HCT116 (cell line): ENCODE data around the gene PTPRC. TPM values are rescaled to one million over a fixed set of nuclear protein-coding genes. Genes with fewer than 3 reads are reported as not detected.

ENCODE experiments used
- ATAC-seq: fragments of 200-7000 bp; cut with Tn5 transposase; 2 replicates; pipeline ENCODE4 v1.9.1; 2020; ENCODE audit warnings: mild to moderate bottlenecking, moderate library complexity
- BruUV-seq: library from RNA; stranded (reverse); fragments of 400-500 nt; replicated peaks from 2 replicates; lab custom pipeline; 2021; lab: Mats Ljungman, UMichigan
- CTCF ChIA-PET: fragments of 300-600 bp; sonication (Branson Sonifier 250); formaldehyde crosslinking; loops from one replicate; lab custom pipeline; 2021; ENCODE audit warnings: antibody characterized with exemption; lab: Charles Lee
- POLR2A ChIA-PET: fragments of 300-600, 350-600 bp; sonication (Branson Sonifier 250); formaldehyde crosslinking; loops from one replicate; lab custom pipeline; 2021; ENCODE audit warnings: antibody characterized with exemption; lab: Charles Lee
- RAD21 ChIA-PET, 2 experiments: fragments of 300-600 bp; sonication (Branson Sonifier 250); formaldehyde crosslinking; loops; one replicate each; lab custom pipeline; 2023; ENCODE audit warnings: low total read pairs in 2 of 2; ENCODE audit not compliant: uncharacterized antibody in 2 of 2, unreplicated experiment in 2 of 2, low non-redundant PET in 1 of 2; lab: Charles Lee
- DNase-seq: peaks from one replicate; pipeline ENCODE4 v3.0.0-alpha.2; 2010; ENCODE audit warnings: low read depth, low spot score
- H2AFZ ChIP-seq: fragments of 200-600 bp; shearing (Covaris generic), sonication (generic); 2 replicates; pipeline ENCODE4 v1.6.1; 2017; ENCODE audit warnings: low read depth, mixed run types, mixed read lengths, antibody characterized with exemption, low read length; ENCODE audit not compliant: poor library complexity, severe bottlenecking
- H3K27ac ChIP-seq: 2 replicates; pipeline ENCODE4 v1.5.1; 2012; ENCODE audit warnings: low read depth, low read length
- H3K27me3 ChIP-seq: fragments of 200-600 bp; sonication (generic); 2 replicates; pipeline ENCODE4 v1.6.1; 2016; ENCODE audit warnings: mixed run types, low read length, mixed read lengths; ENCODE audit not compliant: insufficient read depth
- H3K36me3 ChIP-seq, 2 experiments: fragments of 200-500 bp in 1 of 2; fragments of 200-600 bp in 1 of 2; sonication (Bioruptor generic) in 1 of 2; sonication (generic) in 1 of 2; 2 replicates each; pipeline versions ENCODE4 v1.5.1 to v1.6.1; 2014 to 2016; ENCODE audit warnings: low read length in 2 of 2, inconsistent platforms in 1 of 2, mixed read lengths in 1 of 2, mixed run types in 1 of 2; ENCODE audit not compliant: insufficient read depth in 2 of 2, control insufficient read depth in 1 of 2
- H3K4me1 ChIP-seq, 2 experiments: fragments of 200-600 bp in 1 of 2; sonication (generic) in 1 of 2; 2 replicates each; pipeline versions ENCODE4 v1.5.1 to v1.6.1; 2012 to 2017; ENCODE audit warnings: low read length in 2 of 2, inconsistent platforms in 1 of 2, mild to moderate bottlenecking in 1 of 2, mixed read lengths in 1 of 2, mixed run types in 1 of 2, moderate library complexity in 1 of 2; ENCODE audit not compliant: insufficient read depth in 2 of 2, control insufficient read depth in 1 of 2
- H3K4me2 ChIP-seq: fragments of 200-600 bp; sonication (generic); 2 replicates; pipeline ENCODE4 v1.6.1; 2017; ENCODE audit warnings: mixed run types, low read length, mixed read lengths
- H3K4me3 ChIP-seq, 2 experiments: fragments of 200-600 bp in 1 of 2; sonication (generic) in 1 of 2; replicated peaks in 1 of 2; 2 replicates each; pipeline ENCODE4 v1.5.1; 2011 to 2016; ENCODE audit warnings: low read length in 2 of 2, control low read depth in 1 of 2, low read depth in 1 of 2, mild to moderate bottlenecking in 1 of 2, mixed read lengths in 1 of 2, mixed run types in 1 of 2
- H3K79me2 ChIP-seq: fragments of 200-600 bp; sonication (generic); 2 replicates; pipeline ENCODE4 v1.6.1; 2017; ENCODE audit warnings: mild to moderate bottlenecking, mixed run types, low read length, moderate library complexity, mixed read lengths; ENCODE audit not compliant: insufficient read depth
- H3K9ac ChIP-seq: fragments of 200-600 bp; sonication (generic); 2 replicates; pipeline ENCODE4 v1.6.1; 2016; ENCODE audit warnings: low read length, mixed read lengths
- H3K9me2 ChIP-seq: fragments of 200-600 bp; sonication (generic), shearing (Covaris generic); 2 replicates; pipeline ENCODE4 v1.6.1; 2017; ENCODE audit warnings: mixed run types, mild to moderate bottlenecking, moderate library complexity; ENCODE audit not compliant: insufficient read depth
- H3K9me3 ChIP-seq, 2 experiments: fragments of 200-500 bp in 1 of 2; fragments of 200-600 bp in 1 of 2; sonication (Bioruptor generic) in 1 of 2; sonication (generic) in 1 of 2; 2 replicates each; pipeline ENCODE4 v1.6.1; 2014 to 2017; ENCODE audit warnings: low read length in 2 of 2, mixed read lengths in 2 of 2, inconsistent platforms in 1 of 2, low read depth in 1 of 2, mild to moderate bottlenecking in 1 of 2, mixed run types in 1 of 2, moderate library complexity in 1 of 2; ENCODE audit not compliant: control insufficient read depth in 1 of 2, insufficient read depth in 1 of 2
- H4K20me1 ChIP-seq: fragments of 200-600 bp; sonication (generic), shearing (Covaris generic); 2 replicates; pipeline ENCODE4 v1.6.1; 2017; ENCODE audit warnings: mixed run types, mild to moderate bottlenecking, moderate library complexity; ENCODE audit not compliant: insufficient read depth
- ATF3 ChIP-seq: IDR thresholded peaks from 2 replicates; pipeline ENCODE4 v1.6.1; 2012
- CBX3 ChIP-seq: IDR thresholded peaks from 2 replicates; pipeline ENCODE4 v1.6.1; 2012; ENCODE audit warnings: low read depth
- CEBPB ChIP-seq: IDR thresholded peaks from 2 replicates; pipeline ENCODE4 v1.6.1; 2012; ENCODE audit warnings: low read depth
- CTCF ChIP-seq, 3 experiments: fragments of 200-600 bp in 1 of 3; sonication (generic) in 1 of 3; IDR thresholded peaks in 2 of 3; conservative IDR thresholded peaks in 1 of 3; 2 replicates each; pipeline ENCODE4 v1.5.1; 2012 to 2017; ENCODE audit warnings: low read depth in 2 of 3, low read length in 2 of 3, antibody characterized with exemption in 1 of 3, borderline replicate concordance in 1 of 3, control low read depth in 1 of 3, mild to moderate bottlenecking in 1 of 3, mixed read lengths in 1 of 3, mixed run types in 1 of 3, moderate library complexity in 1 of 3; ENCODE audit not compliant: insufficient read depth in 1 of 3
- EGR1 ChIP-seq: IDR thresholded peaks from 2 replicates; pipeline ENCODE4 v1.6.1; 2012; ENCODE audit warnings: low read depth
- ELF1 ChIP-seq: IDR thresholded peaks from 2 replicates; pipeline ENCODE4 v1.6.1; 2012; ENCODE audit warnings: low read depth, borderline replicate concordance
- EZH2 ChIP-seq: fragments of 200-600 bp; sonication (generic); IDR thresholded peaks from 2 replicates; pipeline ENCODE4 v1.6.1; 2017; ENCODE audit warnings: antibody characterized with exemption, mixed run types
- EZH2phosphoT487 ChIP-seq: fragments of 200-600 bp; IDR thresholded peaks from 2 replicates; pipeline ENCODE4 v1.6.1; 2018; ENCODE audit warnings: antibody characterized with exemption, borderline replicate concordance
- FOSL1 ChIP-seq: IDR thresholded peaks from 2 replicates; pipeline ENCODE4 v1.6.1; 2012; ENCODE audit warnings: low read depth
- JUND ChIP-seq: IDR thresholded peaks from 2 replicates; pipeline ENCODE4 v1.6.1; 2012
- POLR2A ChIP-seq: IDR thresholded peaks from 2 replicates; pipeline ENCODE4 v1.7.0; 2011; ENCODE audit warnings: borderline replicate concordance; ENCODE audit not compliant: insufficient read depth, insufficient read length; ENCODE audit errors: extremely low read depth
- POLR2AphosphoS5 ChIP-seq: IDR thresholded peaks from 2 replicates; pipeline ENCODE4 v1.6.1; 2011; ENCODE audit warnings: mild to moderate bottlenecking, low read depth, low read length, moderate library complexity
- RAD21 ChIP-seq: IDR thresholded peaks from 2 replicates; pipeline ENCODE4 v1.6.1; 2012; ENCODE audit warnings: low read depth, mild to moderate bottlenecking
- REST ChIP-seq: IDR thresholded peaks from 2 replicates; pipeline ENCODE4 v1.6.1; 2012; ENCODE audit warnings: low read depth
- SIN3A ChIP-seq: IDR thresholded peaks from 2 replicates; pipeline ENCODE4 v1.6.1; 2012; ENCODE audit warnings: low read depth
- TCF7L2 ChIP-seq: IDR thresholded peaks from 2 replicates; pipeline ENCODE4 v1.7.0; 2011; ENCODE audit warnings: borderline replicate concordance, inconsistent platforms; ENCODE audit not compliant: insufficient read depth, insufficient read length; ENCODE audit errors: extremely low read depth
- YY1 ChIP-seq: IDR thresholded peaks from 2 replicates; pipeline ENCODE4 v1.6.1; 2011; ENCODE audit warnings: low read length, low read depth, moderate library complexity, mild to moderate bottlenecking; ENCODE audit not compliant: insufficient replicate concordance; ENCODE audit errors: extremely low read depth
- ZBTB33 ChIP-seq: IDR thresholded peaks from 2 replicates; pipeline ENCODE4 v1.6.1; 2011; ENCODE audit warnings: mild to moderate bottlenecking, low read length, moderate library complexity; ENCODE audit not compliant: insufficient replicate concordance; ENCODE audit errors: extremely low read depth
- ZFX ChIP-seq: fragments of 450-650 bp; IDR thresholded peaks from 2 replicates; pipeline ENCODE4 v1.6.1; 2017
- ZNF274 ChIP-seq: fragments of 200-500 bp; sonication (Bioruptor generic); IDR thresholded peaks from 2 replicates; pipeline ENCODE4 v1.6.1; 2014; ENCODE audit warnings: mild to moderate bottlenecking, low read depth, low read length, inconsistent platforms
- intact Hi-C: fragments of 100-400 bp; cut with micrococcal nuclease; formaldehyde crosslinking; loops from 2 replicates; pipeline ENCODE4 v1.10.0; 2022
- total RNA-seq: library from RNA; stranded (reverse); gene quantifications from one replicate; pipeline ENCODE4 v1.2.1, GENCODE V29; 2021; ENCODE audit not compliant: unreplicated experiment

The PTPRC gene
- total RNA-seq, 1 experiment from 2014 or later: 1.2 TPM

- H2AFZ ChIP-seq: no peak overlapping the region
- H3K27ac ChIP-seq: no peak overlapping the region
- no peaks in the 10 kb centered on the region for H3K9me3 ChIP-seq
- CTCF ChIA-PET: interaction anchor here (0.6 kb wide), 1 partner anchor 14 kb away, joined by 3 read pairs; no protein-coding TSS in a partner anchor
- no peak overlapping the region for H3K9ac ChIP-seq
- intact Hi-C loops: loop anchor here (10.0 kb wide), 1 partner anchor 759 kb away; no protein-coding TSS in a partner anchor
- no peak overlapping the region for H3K4me2 ChIP-seq
- no peaks in the 10 kb centered on the region for H3K36me3 ChIP-seq
- ATAC-seq: no peak
- no peak for DNase-seq
- H3K27me3 ChIP-seq: no peaks in the 10 kb centered on the region
- BruUV-seq: no TSS peak
- TF ChIP-seq SIN3A: no peak
- TF ChIP-seq CTCF (IDR thresholded peaks at IDR 0.05 in 2 of 3, conservative IDR thresholded peaks at IDR 0.05 in 1 of 3; ENCODE audit: borderline replicate concordance in 1 of 3, insufficient read depth in 1 of 3, low read depth in 2 of 3, low read length in 2 of 3): no peak
- TF ChIP-seq ATF3: no peak
- no peak for TF ChIP-seq EGR1
- TF ChIP-seq REST: no peak
- TF ChIP-seq POLR2AphosphoS5: no peak
- TF ChIP-seq FOSL1: no peak
- no peak for TF ChIP-seq RAD21
- no peak for TF ChIP-seq CBX3
- no peak for TF ChIP-seq JUND
- TF ChIP-seq TCF7L2: no peak
- no peak for TF ChIP-seq ZNF274
- no peak for TF ChIP-seq EZH2
- no peak for TF ChIP-seq ZBTB33
- TF ChIP-seq ELF1: no peak
- no peak for TF ChIP-seq POLR2A
- TF ChIP-seq CEBPB: no peak
- no peak for TF ChIP-seq ZFX
- TF ChIP-seq EZH2phosphoT487: no peak
- no peak for TF ChIP-seq YY1
- H3K79me2 ChIP-seq: no peaks in the 10 kb centered on the region
- POLR2A ChIA-PET: no interaction called here
- RAD21 ChIA-PET: no interaction called here
- no peaks in the 10 kb centered on the region for H4K20me1 ChIP-seq
- H3K4me3 ChIP-seq: no peak overlapping the region
- H3K4me1 ChIP-seq: no peaks in the 10 kb centered on the region
- H3K9me2 ChIP-seq: no peaks in the 10 kb centered on the region
Measured at GRCh38 chr1:198683449-198683848, 44.6 kb downstream of the PTPRC start.
